GM19463 (cell line): ENCODE data around the gene LIX1L.
"Not testable (repeated sequence)": the region's sequence is repeated elsewhere in the genome, so short reads cannot be mapped to it uniquely, and the experiment has no call there.

Experiments
- ATAC-seq: cut with Tn5 transposase; IDR thresholded peaks from one replicate; pipeline ENCODE4 v1.9.1; 2021; ENCODE audit warnings: mild to moderate bottlenecking, moderate library complexity; ENCODE audit not compliant: unreplicated experiment

The LIX1L gene

DNA sequence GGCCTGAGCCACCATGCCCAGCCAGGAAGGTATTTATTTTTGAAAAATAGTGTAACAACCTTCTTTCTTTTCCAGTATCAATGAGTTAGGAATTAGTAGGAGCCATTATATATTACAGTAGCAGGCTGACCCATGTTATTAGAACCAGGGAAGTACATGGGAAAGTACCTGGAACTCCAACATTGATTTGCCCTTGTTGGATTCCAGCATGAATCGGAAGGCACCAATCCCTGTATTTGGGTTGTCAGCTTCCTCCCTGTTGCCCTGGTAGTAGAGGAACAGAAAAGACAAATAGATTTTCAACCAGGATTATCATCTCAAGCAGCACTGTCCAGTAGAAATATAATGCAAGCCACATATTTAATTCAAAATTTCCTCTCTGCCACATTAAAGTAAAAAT is 20.4 kb downstream of the LIX1L start:
- ATAC-seq: no peak

DNA sequence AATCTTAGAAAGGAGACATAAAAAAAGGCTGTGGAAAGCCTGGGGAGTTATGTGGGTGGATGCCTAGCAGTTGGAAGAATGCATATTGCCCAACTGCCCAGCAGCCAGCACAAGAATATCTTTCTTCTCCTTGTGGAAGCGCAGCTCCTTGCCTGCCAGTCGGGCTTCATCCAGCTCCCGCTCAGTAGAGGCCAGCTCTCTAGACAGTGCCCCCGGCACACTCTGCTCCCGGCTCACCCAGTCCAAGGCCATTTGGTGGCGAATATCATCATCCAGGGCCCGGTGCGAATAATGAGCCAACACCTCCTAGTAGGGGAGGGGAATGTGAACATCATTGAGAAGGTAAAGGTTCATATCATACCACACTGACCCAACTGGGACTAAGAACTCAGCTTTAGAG is 21.6 kb downstream of the LIX1L start:
- no peak for ATAC-seq

DNA sequence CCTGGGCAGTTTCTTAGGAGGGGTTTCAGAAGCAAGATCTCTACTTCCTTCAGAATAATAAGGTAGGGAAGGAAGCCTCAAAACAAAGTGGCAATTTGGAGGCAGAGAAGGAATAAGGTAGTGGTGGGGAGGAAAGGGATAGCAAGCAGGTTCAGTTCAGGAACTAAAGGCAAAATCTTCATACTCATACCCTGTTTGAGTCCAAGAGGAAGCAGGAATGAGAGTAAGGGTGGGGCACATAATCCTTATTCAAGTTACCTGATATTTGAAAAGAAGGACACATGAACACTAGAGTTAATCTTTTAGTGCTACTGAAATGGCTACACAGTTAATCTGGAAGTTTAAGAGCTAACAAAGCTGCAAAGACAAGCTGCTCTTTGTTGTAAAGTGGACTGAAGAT is 22.1 kb downstream of the LIX1L start:
- no peak for ATAC-seq

DNA sequence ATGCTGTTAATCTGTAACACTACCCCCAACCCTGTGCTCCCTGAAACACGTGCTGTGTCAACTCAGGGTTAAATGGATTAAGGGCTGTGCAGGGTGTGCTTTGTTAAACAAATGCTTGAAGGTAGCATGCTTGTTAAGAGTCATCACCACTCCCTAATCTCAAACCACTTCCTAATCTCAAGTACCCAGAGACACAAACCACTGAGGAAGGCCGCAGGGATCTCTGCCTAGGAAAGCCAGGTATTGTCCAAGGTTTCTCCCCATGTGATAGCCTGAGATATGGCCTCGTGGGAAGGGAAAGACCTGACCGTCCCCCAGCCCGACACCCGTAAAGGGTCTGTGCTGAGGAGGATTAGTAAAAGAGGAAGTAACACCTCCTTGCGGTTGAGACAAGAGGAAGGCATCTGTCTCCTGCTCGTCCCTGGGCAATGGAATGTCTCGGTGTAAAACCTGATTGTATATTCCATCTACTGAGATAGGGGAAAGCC is 25.3 kb downstream of the LIX1L start:
- not testable (repeated sequence) for ATAC-seq

DNA sequence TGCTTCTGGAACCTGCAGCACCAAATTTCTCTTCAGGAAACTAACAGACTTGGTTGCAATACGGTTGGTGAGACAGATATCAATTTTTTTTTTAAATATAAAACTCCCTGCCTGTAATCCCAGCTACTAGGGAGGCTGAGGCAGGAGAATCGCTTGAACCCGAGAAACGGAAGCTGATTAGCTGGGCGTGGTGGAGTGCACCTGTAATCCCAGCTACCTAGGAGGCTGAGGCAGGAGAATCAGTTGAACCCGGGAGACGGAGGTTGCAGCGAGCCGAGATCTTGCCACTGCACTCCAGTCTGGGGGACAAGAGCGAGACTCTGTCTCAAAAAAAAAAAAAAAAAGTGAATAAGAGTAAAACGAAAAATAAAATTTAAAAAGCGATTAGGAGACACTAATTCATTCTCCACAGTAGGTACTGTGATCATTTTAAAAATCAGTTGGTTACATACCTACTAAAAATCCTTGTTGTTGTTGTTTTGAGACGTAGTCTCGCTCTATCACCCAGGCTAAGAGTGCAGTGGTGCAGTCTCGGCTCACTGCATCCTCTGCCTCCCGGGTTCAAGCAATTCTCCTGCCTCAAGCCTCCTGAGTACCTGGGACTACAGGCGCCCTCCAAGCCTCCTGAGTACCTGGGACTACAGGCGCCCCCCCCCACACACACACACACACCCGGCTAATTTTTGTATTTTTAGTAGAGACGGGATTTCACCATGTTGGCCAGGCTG is 29.7 kb downstream of the LIX1L start:
- no peak for ATAC-seq

DNA sequence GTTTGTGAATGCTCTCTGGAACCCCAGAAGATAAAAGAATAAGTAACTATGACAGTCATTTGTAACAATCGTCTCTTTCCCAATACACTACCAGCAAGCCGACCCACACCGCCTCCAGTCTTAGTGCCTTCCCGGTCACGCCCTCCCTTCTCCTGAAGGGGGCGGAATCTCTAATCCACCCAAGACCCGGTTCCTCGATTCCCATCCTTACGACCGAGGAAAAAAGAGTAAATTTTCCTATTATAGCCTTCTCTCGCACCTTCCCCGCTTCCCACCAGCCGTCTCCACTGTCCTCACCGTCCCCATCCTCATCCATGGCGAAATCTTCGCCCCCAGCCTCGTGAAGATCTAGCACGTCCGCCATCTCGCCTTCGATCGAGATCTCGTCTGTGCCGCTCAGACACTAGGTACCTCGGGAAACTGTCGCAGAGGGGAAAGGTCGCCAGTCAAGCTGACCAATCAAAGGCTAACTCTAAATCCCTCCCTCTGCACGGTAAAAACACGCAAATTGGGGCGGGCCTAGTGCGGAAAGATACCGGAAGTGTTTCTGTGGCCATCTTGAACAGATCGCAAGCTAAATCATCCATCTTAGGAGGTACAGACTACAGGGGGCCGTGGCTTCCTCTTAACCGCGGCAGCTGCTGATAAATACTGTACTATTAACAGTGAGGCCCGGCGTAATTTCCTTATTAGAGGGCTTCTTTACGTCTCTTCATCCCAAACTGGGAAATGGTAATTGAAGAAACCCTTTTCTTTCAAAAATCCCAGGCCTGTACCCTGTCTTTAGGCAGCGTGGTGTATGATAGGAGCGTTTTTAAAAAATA is 30.5 kb downstream of the LIX1L start, which contains the start of gene RBM8A:
RBM8A (minus strand) TSS at position 422 of the 824 bp plus-strand sequence; CDS start at position 364, 58 bp downstream.
- ATAC-seq: peak; percentile 96

DNA sequence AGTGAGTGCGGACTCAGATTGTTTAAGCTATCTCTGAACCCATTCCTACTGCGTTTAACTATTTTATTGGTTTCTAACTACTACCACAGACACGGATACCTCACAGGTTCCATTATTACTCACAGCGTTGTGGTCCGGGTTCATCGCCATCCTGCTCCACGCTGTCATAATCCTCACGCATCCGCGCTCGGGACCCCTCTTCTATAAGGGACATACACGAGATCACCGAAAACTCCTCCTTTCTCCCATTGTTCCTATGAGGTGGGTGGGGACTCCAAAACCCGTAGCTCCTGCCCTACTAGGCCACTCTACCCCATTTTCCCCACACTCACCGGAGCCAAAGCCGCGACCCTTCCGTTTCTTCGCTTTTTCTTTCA is 31.1 kb downstream of the LIX1L start:
- no peak for ATAC-seq

DNA sequence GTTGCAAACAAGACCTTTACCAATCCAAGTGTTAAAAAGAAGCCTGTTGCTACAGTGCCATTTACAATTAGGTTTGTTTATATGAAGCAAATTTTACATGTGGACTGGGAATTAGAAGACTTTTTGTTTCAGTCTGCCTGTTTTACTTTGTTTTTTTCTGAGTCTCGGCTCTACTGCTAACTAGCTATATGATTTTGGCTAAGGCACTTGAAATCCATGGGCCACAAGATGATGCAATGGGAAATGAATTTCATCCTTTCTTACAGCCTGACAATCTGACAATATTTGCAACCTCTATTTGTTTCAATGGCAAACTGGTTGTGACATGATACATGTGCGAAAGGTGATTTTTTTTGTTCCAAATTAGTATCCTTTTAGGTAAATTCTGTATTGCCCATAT is 35.6 kb downstream of the LIX1L start:
- no peak for ATAC-seq

DNA sequence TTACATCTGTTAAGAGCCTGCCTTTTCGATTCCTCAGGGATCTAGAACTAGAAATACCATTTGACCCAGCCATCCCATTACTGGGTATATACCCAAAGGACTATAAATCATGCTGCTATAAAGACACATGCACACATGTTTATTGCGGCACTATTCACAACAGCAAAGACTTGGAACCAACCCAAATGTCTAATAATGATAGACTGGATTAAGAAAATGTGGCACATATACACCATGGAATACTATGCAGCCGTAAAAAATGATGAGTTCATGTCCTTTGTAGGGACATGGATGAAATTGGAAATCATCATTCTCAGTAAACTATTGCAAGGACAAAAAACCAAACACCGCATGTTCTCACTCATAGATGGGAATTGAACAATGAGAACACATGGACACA is 37.5 kb downstream of the LIX1L start:
- ATAC-seq: not testable (repeated sequence)

DNA sequence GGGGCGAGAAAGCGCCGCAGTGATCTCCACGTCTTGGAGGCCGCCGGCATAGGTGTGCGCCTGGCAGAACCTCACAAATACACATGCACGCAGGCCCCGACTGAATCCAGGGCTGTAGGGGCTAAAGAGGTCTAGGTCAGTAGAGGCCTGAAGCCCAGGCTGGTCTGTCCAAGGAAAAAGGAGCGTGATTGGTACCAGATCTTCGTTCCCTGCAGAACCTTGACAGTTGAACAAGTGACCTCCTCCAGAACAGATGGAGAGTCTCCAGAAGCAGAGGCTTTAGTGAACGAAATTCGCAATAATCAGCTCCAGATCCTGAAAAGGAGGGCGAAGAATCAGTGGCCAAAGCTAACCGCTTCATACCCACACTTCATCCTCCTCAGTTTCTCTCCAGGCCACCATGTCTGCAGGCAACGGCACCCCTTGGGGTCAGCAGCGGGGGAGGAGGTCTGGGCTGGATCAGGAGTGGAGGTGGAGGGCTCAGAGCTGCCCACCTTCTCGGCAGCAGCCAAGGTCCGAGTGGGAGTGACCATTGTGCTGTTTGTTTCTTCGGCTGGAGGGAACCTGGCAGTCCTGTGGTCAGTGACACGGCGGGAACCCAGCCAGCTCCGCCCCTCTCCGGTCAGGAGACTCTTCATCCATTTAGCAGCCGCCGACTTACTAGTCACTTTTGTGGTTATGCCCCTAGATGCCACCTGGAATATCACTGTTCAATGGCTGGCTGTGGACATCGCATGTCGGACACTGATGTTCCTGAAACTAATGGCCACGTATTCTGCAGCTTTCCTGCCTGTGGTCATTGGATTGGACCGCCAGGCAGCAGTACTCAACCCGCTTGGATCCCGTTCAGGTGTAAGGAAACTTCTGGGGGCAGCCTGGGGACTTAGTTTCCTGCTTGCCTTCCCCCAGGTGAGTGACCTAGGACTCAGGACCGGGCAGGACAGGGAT is 38.6 kb downstream of the LIX1L start:
- no peak for ATAC-seq

DNA sequence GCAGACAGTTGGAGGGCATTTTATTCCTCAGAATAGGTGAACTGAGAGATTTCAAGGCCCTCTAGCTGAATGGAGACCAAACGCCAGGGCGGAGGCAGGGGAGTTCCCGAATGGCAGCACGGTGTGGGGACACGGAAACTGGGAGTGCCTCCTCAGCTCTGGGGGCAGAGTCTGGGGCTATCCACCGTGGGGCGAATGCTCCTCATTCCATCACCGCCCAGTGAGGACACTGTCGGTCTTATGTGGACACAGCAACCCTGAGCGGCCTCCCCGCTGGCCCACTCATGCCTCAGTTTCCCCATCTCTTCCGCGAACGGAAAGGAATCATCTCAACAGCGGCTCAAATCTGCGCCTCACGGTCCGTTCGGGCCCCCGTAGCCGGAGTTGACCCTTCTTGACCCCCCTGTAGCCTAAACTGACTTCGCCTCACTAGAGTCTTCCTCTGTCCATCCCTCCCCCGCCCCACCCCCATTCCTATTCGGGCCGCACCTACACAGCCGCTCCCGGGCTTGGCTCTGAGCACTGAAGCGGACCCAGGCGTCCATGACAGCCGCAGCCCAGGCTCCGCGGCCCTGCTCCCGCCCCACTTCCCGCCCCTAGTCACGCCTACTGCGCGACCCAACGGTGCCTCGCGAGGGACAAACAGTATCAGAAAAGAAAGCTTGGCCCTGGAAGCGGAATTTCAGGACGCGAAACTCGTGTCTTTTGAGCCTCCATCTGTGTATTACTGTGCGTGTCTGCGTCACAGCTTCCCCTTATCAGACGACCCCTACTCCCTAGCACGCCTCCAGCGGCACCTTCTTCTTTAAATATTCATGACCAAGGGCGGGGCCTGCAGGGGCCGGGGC is 39.4 kb downstream of the LIX1L start, which contains the start of gene PEX11B:
PEX11B (minus strand) TSS at position 574 of the 848 bp plus-strand sequence; CDS start at position 545, 29 bp downstream.
- ATAC-seq: peak; percentile 87

DNA sequence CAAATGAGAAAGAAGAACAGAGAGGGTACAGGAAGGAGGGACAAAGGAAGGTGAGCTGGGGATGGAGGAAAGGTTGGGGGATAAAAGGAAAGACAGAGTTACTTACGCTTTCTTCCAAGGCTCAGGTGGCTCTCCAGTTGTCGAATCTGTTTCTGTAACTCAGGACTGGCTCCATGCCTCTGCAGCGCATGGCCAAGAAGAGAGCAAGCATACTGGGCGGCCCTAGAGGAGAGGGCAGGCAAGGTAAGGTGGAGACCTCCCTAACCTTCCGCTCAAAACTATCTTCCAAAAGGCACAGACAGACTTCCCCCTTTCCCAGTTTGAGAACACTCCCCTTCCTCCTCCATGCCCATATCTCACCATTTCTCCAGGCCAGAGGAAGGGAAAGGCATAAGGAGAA is 40.2 kb downstream of the LIX1L start:
- no peak for ATAC-seq

DNA sequence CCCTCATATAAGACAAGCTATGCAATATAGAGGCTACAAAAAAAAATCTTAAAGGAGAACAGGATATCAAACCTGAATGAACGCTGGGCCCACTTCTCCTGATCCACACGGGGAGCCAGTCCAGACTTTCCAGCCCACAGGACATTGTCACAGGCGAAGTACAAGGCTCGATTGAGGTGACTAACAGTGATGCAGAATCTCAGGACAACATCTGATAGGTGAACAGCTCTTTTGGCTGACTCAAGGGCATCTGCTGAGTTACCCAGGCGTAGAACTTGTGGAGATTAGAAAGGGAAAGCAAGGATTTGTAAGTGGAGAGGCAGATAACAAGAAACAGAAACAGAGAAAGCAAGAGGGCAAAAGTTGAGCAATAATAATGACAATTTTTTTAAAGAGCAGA is 41.1 kb downstream of the LIX1L start:
- ATAC-seq: no peak

DNA sequence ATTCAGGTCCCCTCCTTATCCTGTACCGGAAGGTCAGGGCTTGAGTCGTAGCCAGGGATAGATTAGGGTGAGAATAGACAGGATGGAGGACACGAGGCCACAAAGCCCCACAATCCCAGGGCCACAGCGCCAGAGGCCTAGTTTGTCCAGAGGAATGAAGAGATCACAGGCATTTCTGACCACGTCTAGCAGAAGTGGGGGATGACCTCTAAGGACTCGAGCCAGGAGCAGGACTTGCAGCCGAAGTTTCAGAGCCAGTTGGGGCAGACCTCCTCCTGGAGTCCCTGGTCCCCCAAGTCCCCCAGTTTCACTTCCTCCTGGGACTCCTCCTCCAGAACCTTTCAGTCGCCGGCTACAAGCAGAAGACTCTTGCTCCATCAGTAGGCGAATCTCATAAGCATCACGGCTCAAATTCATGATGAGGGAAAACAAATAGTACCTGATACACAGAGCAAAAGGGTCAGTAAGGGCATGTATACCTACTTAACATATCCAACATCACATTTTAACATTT is 45.6 kb downstream of the LIX1L start:
- no peak for ATAC-seq

DNA sequence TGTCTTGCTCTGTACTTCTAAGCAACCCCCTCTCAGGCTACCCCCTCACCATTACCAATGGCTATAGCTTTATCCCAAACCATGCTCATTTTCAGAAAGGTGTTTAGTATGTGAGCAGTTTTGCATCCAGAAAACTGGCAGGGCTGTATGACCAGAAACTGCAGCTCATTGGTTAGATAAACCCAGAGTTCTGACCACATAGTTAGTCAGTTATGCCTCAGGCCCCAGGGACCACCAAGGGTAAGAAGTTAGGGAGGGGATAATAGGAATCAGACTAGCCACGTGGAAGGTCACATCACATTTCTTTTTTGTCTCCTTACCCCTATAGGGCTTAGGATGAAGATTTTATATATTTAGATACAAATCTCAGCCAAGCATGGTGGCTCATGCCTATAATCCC is 49.2 kb downstream of the LIX1L start:
- no peak for ATAC-seq

DNA sequence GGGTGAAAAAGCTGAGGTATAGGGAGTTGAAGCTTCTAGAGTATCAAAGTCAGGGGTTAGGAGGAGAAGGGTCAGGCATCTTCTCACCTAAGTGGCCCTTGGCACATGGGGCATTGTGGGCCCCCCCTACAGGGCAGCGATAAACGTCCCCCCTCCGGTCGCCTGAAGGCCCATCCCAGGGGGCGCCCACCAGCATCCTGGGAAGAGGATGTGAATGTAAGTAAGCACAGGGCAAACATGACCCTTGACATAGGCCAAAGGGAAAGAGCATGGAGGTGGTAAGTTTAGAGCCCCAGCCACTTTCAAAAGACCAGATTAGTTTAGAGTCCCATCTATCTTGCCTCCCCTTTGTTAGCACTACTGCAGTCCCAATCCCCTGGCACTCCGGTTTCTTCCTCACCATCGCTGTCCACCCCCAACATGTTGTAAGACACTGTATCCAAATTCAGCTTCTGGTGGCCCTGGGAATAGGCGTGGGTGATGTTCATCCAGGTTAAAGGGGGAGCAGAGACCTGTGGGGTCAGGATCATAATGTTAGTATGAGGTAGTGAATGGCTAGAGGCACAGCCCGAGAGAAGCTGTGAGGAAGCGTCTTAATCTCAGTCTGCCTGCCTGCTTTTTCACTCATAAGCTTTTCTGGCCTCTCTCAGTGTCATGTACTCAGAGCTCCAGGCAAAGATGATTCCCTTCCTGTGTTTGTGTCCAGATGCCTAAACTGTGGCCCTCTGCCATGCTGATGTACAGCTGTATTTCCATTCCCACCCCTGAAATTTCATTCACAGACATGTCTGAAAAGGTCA is 50.7 kb downstream of the LIX1L start:
- ATAC-seq: no peak

DNA sequence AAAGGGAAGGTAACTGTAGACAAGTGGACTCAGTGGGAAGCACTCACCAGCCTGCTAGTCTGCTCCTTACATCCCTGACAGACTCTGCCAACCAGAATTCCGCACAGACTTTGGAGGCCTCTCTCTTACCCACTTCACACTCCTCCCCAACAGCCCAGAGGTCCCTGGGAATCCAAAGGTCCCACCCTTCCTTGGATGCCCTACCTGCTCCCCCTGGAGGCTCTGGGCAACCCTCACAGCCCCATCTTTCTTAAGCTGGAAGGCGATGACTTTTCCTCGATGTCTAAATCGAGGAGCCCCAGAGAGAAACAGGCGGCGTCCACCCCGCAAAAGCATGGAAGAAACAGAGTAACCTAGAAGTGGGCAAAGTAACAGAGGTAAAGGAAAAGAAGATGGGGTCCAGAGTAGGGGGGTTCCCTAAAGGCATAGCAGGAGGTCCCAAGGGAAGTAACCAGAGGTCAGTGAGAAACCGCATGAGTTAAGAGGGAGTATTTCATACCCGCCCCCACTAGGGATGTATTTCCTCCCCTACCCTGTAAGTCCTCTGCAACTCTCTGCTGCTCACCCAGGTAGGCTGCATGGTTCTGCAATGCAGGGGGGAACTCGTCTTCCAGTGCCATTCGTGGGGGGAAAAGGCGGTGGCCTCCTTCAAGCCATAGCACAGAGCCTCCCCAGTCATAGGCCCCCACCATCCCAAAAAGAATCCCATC is 56.4 kb downstream of the LIX1L start:
- no peak for ATAC-seq

DNA sequence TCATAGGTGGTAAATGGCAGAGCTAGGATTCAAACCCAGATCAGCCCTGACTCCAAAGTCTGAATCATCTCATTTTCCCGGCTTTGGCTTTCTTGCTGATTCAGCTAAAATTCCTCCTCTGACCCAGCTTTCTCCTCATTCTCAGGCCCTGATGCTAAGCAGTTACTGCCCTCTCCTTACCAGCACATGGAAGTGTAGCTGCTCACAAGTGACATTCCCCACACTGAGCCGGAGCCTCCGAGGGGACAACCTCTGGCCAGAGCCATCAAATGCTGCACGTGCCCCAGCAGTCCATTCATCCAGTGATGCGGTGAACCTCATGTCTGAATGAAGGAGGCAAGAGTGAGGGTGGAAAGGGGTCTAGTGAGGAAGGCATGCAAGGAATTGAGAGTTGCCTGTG is 59.1 kb downstream of the LIX1L start:
- ATAC-seq: no peak
